ENCODE data around the gene IFNLR1. TPM values are rescaled to one million over a fixed set of nuclear protein-coding genes. Genes with fewer than 3 reads are reported as not detected.
A peak's percentile ranks its signal among the peaks of the same experiment; 100 is the strongest.

Gene IFNLR1
- polyA plus RNA-seq, 6 donors from 2014 or later: 7.4 to 17.2 (median 12.7) TPM

- Mint-ChIP-seq H3K36me3 (no peaks in the 10 kb centered on the region), H3K27me3 (peaks cover 18 to 30% (median 30%) of the 10 kb centered on the region in 3 donors), H3K9me3 (no peaks in the 10 kb centered on the region), H3K27ac (no peak overlapping the region), H3K4me3 (no peak overlapping the region), H3K4me1 (peaks cover 6 to 14% (median 10%) of the 10 kb centered on the region in 3 donors)
- DNase-seq (no peak), ATAC-seq (ENCODE audit: low read depth in 2 of 2) (no peak)
Measured at GRCh38 chr1:24109166-24109483, 78.0 kb downstream of the IFNLR1 start.

GRCh38 chr1:24108334-24109165, 78.5 kb downstream of the IFNLR1 start:
- ATAC-seq (ENCODE audit: low read depth in 2 of 2): no peak
- Mint-ChIP-seq H3K9me3 (no peaks in the 10 kb centered on the region), H3K4me1 (peaks cover 6 to 14% (median 10%) of the 10 kb centered on the region in 3 donors), H3K27ac (no peak overlapping the region), H3K36me3 (no peaks in the 10 kb centered on the region), H3K27me3 (peaks cover 14 to 24% (median 24%) of the 10 kb centered on the region in 3 donors), H3K4me3 (no peak overlapping the region)
- no peak for DNase-seq

- no peak overlapping the region for H3K27ac Mint-ChIP-seq
- no peak overlapping the region for H3K4me3 Mint-ChIP-seq
- no peaks in the 10 kb centered on the region for H3K9me3 Mint-ChIP-seq
- no peaks in the 10 kb centered on the region for H3K36me3 Mint-ChIP-seq
- ATAC-seq (ENCODE audit: low read depth in 2 of 2) (no peak), DNase-seq (no peak)
- H3K4me1 Mint-ChIP-seq: peaks cover 4 to 10% (median 7%) of the 10 kb centered on the region in 3 donors
- H3K27me3 Mint-ChIP-seq: peaks cover 9 to 15% (median 15%) of the 10 kb centered on the region in 3 donors
Measured at GRCh38 chr1:24107462-24108138, 79.5 kb downstream of the IFNLR1 start.

GRCh38 chr1:24105368-24106160, 81.5 kb downstream of the IFNLR1 start:
- H3K27me3 Mint-ChIP-seq: peaks cover 0 to 4% (median 0%) of the 10 kb centered on the region in 3 donors
- H3K27ac Mint-ChIP-seq: peak overlapping the region in 1 of 6 donors; percentile 42
- peaks cover 0 to 2% (median 0%) of the 10 kb centered on the region in 3 donors for H3K4me1 Mint-ChIP-seq

GRCh38 chr1:24104854-24105253, 82.2 kb downstream of the IFNLR1 start:
- Mint-ChIP-seq H3K36me3 (no peaks in the 10 kb centered on the region), H3K4me1 (peaks cover 0 to 2% (median 0%) of the 10 kb centered on the region in 3 donors), H3K27ac (no peak overlapping the region), H3K9me3 (no peaks in the 10 kb centered on the region), H3K27me3 (peaks cover 0 to 4% (median 0%) of the 10 kb centered on the region in 3 donors), H3K4me3 (no peak overlapping the region)
- no peak for ATAC-seq (ENCODE audit: low read depth in 2 of 2)
- DNase-seq: no peak

More at GRCh38 chr1:24105368-24106160, 81.5 kb downstream of the IFNLR1 start:
- Mint-ChIP-seq H3K36me3 (no peaks in the 10 kb centered on the region), H3K9me3 (no peaks in the 10 kb centered on the region), H3K4me3 (no peak overlapping the region)
- DNase-seq (no peak), ATAC-seq (ENCODE audit: low read depth in 2 of 2) (no peak)

Other genes with a start within 250 kb of the IFNLR1 start
- 100 to 1,000 TPM; 152 to 189 (median 174) TPM for gene PNRC2, start 227.5 kb downstream of the IFNLR1 start, polyA plus RNA-seq (ENCODE audit: low read depth in 6 of 6)
- gene SRSF10, start 207.0 kb downstream of the IFNLR1 start, polyA plus RNA-seq (ENCODE audit: low read depth in 6 of 6): 100 to 1,000 TPM; 105 to 167 (median 146) TPM
- not detected for gene MYOM3, start 75.2 kb downstream of the IFNLR1 start, polyA plus RNA-seq (ENCODE audit: low read depth in 6 of 6)
- not detected for gene IL22RA1, start 44.1 kb downstream of the IFNLR1 start, polyA plus RNA-seq (ENCODE audit: low read depth in 6 of 6)
- not detected for gene GRHL3, start 132.1 kb upstream of the IFNLR1 start, polyA plus RNA-seq (ENCODE audit: low read depth in 6 of 6)
- gene STPG1, start 226.5 kb upstream of the IFNLR1 start, polyA plus RNA-seq (ENCODE audit: low read depth in 6 of 6): 1 to 10 TPM; 3.1 to 8.7 (median 3.9) TPM
- 10 to 100 TPM; 18.3 to 39.8 (median 26.4) TPM for gene NIPAL3, start 228.5 kb upstream of the IFNLR1 start, polyA plus RNA-seq (ENCODE audit: low read depth in 6 of 6)